NCI-H1092 (cell line): ENCODE results near the gene HNRNPDL.
"Not testable (repeated sequence)": the region's sequence is repeated elsewhere in the genome, so short reads cannot be mapped to it uniquely, and the experiment has no call there.

Experiments
- DNase-seq: peaks from one replicate; lab custom pipeline; 2025; lab: John Stamatoyannopoulos, UW

The HNRNPDL gene

GRCh38 chr4:82386312-82386711, 44.0 kb downstream of the HNRNPDL start:
- DNase-seq = not testable (repeated sequence)

- DNase-seq = no peak
Measured at GRCh38 chr4:82382751-82383150, 47.5 kb downstream of the HNRNPDL start.

- DNase-seq = no peak
Measured at GRCh38 chr4:82381661-82382296, 48.5 kb downstream of the HNRNPDL start.

- no peak for DNase-seq
Measured at GRCh38 chr4:82381235-82381634, 49.0 kb downstream of the HNRNPDL start.

GRCh38 chr4:82380831-82381230, 49.4 kb downstream of the HNRNPDL start:
- no peak for DNase-seq

GRCh38 chr4:82380344-82380743, 49.9 kb downstream of the HNRNPDL start:
- no peak for DNase-seq

GRCh38 chr4:82376109-82376508, 54.2 kb downstream of the HNRNPDL start:
- DNase-seq = no peak

- peak; percentile 100 for DNase-seq
Measured at GRCh38 chr4:82373816-82374625, 56.2 kb downstream of the HNRNPDL start, which contains the start of gene HNRNPD. TSS of gene HNRNPD (minus strand) at chr4:82373991. CDS start at chr4:82373678, 313 bp downstream.

- no peak for DNase-seq
Measured at GRCh38 chr4:82373486-82373815, 56.8 kb downstream of the HNRNPDL start.
